Measurements from ENCODE around the gene CAT.
"Not testable (repeated sequence)": the region's sequence is repeated elsewhere in the genome, so short reads cannot be mapped to it uniquely, and the experiment has no call there.

The CAT gene

GRCh38 chr11:34423300-34423699, 15.4 kb upstream of the CAT start:
- H3K4me3 ChIP-seq (ENCODE audit: low read depth, low read length) = no peak overlapping the region
- DNase-seq (ENCODE audit: low read depth, low spot score) = no peak
- in situ Hi-C loops (cut with HindIII; ENCODE audit: low sequenced_read_pairs) = no loop called here
- no peak for TF ChIP-seq CTCF (IDR thresholded peaks at IDR 0.05; ENCODE audit: low read depth, low read length)

DNA sequence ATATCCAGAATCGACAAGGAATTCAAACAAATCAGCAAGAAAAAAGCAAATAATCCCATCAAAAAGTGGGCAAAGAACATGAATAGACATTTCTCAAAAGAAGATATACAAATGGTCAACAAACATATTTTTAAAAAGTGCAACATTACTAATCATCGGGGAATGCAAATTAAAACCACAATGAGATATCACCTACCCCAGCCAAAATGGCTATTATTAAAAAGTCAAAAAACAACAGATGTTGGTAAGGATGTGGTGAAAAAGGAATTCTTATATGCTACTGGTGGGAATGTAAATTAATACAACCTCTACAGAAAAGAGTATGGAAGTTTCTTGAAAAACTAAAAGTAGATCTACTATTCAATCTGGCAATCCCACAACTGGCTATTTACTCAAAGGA, 13.9 kb upstream of the CAT start:
- peak; percentile 24 for DNase-seq (ENCODE audit: low read depth, low spot score)
- in situ Hi-C loops (cut with HindIII; ENCODE audit: low sequenced_read_pairs); H3K4me3 ChIP-seq (ENCODE audit: low read depth, low read length): not testable (repeated sequence)

DNA sequence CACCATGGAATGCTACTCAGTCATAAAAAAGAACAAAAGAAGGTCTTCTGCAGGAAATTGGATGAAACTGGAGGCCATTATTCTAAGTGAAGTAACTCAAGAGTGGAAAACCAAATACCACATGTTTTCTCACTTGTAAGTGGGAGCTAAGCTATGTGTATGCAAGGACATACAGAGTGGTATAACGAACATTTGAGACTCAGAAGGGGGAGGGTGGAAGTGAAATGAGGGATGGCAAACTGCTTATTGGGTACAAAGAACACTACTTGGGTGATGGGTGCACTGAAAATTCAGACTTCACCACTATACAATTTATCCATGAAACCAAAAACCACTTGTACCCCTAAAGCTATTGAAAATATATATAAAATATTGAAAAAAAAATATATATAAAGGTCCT, 13.4 kb upstream of the CAT start:
- in situ Hi-C loops (cut with HindIII; ENCODE audit: low sequenced_read_pairs) = no loop called here
- no peak overlapping the region for H3K4me3 ChIP-seq (ENCODE audit: low read depth, low read length)
- TF ChIP-seq CTCF (IDR thresholded peaks at IDR 0.05; ENCODE audit: low read depth, low read length) = no peak
- DNase-seq (ENCODE audit: low read depth, low spot score) = no peak

GRCh38 chr11:34425867-34426266, 12.9 kb upstream of the CAT start:
- in situ Hi-C loops (cut with HindIII; ENCODE audit: low sequenced_read_pairs) = no loop called here
- no peak overlapping the region for H3K4me3 ChIP-seq (ENCODE audit: low read depth, low read length)
- TF ChIP-seq CTCF (IDR thresholded peaks at IDR 0.05; ENCODE audit: low read depth, low read length) = no peak
- DNase-seq (ENCODE audit: low read depth, low spot score) = peak; percentile 42

DNA sequence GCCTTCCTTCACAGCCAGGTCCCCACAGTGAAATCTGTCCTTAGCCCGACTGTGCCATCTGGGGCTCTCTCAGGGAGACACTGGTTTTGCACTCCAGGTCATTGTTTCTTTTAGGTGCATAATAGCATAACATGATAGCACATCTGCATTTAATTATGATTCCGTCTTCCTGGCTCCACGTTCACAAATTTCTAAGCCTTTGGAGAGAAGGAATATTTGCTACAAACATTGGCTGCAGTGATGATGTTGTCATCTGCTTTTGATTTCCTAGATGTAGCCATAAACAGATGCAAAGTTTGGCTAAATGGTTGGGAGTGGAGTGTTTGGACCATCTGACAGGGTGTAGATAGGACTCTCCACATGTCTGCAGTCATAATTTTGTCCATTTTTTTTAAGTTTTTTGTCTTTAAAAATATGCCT, 12.0 kb upstream of the CAT start:
- in situ Hi-C loops (cut with HindIII; ENCODE audit: low sequenced_read_pairs) = no loop called here
- DNase-seq (ENCODE audit: low read depth, low spot score) = peak; percentile 57
- no peak for TF ChIP-seq CTCF (IDR thresholded peaks at IDR 0.05; ENCODE audit: low read depth, low read length)
- H3K4me3 ChIP-seq (ENCODE audit: low read depth, low read length) = no peak overlapping the region

DNA sequence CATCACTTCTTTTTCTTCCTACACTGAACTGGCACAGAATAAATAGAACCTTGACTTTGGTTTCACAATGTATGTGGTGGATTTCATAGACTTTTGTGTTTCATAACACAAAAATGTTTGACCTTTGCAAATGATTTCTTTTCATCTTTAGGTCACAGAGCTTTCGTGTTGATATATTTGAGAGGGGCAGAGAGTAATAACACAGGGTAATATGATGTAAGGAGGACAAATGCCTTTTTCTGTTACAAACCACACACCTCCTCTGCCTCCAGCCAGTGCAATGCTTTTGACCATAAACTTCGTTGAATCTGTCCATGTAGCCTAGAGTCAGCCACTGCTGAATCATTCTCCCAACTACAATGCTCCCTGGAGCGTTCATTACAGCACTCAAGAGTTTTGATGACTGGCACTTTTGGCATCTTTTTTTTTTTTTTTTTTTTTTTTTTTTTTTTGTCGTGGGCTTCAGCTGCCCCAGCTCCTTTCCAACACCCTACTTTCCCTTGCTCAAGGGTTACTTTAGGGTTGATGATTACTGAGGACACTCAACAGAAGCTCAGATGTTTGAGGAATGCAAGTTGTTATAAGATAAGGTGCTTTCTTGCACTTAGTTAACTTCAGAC, 11.4 kb upstream of the CAT start:
- no peak for TF ChIP-seq CTCF (IDR thresholded peaks at IDR 0.05; ENCODE audit: low read depth, low read length)
- no peak overlapping the region for H3K4me3 ChIP-seq (ENCODE audit: low read depth, low read length)
- in situ Hi-C loops (cut with HindIII; ENCODE audit: low sequenced_read_pairs) = no loop called here
- DNase-seq (ENCODE audit: low read depth, low spot score) = peak; percentile 89

DNA sequence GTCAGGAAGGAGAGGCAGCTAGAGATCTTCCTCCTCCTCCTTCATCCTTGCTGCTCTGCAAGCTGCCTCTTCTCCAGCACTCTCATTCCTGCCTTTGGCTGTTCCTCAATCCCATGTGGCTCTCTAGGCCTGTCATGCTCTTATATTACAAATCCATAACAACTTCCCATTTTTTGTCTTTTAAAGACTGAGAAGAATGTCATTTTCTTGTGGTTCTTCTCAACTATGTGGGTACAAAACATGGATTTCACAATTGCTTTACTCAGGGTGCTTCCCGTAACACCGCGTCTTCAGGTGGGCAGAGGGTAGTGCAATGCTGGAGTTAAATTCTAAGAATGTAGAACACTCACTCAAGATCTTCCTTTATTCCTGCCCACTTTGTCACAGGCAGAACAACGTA, 6.8 kb upstream of the CAT start:
- in situ Hi-C loops (cut with HindIII; ENCODE audit: low sequenced_read_pairs) = no loop called here
- H3K4me3 ChIP-seq (ENCODE audit: low read depth, low read length) = no peak overlapping the region
- DNase-seq (ENCODE audit: low read depth, low spot score) = no peak
- TF ChIP-seq CTCF (IDR thresholded peaks at IDR 0.05; ENCODE audit: low read depth, low read length) = no peak
